ENCODE results near the gene TNFRSF11A.
A peak's percentile ranks its signal among the peaks of the same experiment; 100 is the strongest.

TNFRSF11A gene

GRCh38 chr18:62324917-62325805 is at the start of gene TNFRSF11A:
TSS of gene TNFRSF11A (plus strand) at chr18:62325310. CDS start at chr18:62325353, 43 bp downstream.
- H3K4me3 ChIP-seq (replicated peaks; ENCODE audit: low read depth, low read length): peak within 1 kb of the TSS; percentile 37
- no peak for TF ChIP-seq CTCF (IDR thresholded peaks at IDR 0.05; ENCODE audit: low read length, missing control alignments)
- no peak for DNase-seq (ENCODE audit: low read depth)

- no peak overlapping the region for H3K4me3 ChIP-seq (replicated peaks; ENCODE audit: low read depth, low read length)
- no peak for DNase-seq (ENCODE audit: low read depth)
- no peak for TF ChIP-seq CTCF (IDR thresholded peaks at IDR 0.05; ENCODE audit: low read length, missing control alignments)
Measured at GRCh38 chr18:62277045-62277444, 48.1 kb upstream of the TNFRSF11A start.

- no peak for DNase-seq (ENCODE audit: low read depth)
- H3K4me3 ChIP-seq (replicated peaks; ENCODE audit: low read depth, low read length): no peak overlapping the region
- no peak for TF ChIP-seq CTCF (IDR thresholded peaks at IDR 0.05; ENCODE audit: low read length, missing control alignments)
Measured at GRCh38 chr18:62279561-62279960, 45.5 kb upstream of the TNFRSF11A start.

GRCh38 chr18:62280058-62280457 is 45.1 kb upstream of the TNFRSF11A start:
- no peak overlapping the region for H3K4me3 ChIP-seq (replicated peaks; ENCODE audit: low read depth, low read length)
- DNase-seq (ENCODE audit: low read depth): no peak
- TF ChIP-seq CTCF (IDR thresholded peaks at IDR 0.05; ENCODE audit: low read length, missing control alignments): no peak

GRCh38 chr18:62280786-62281185 is 44.3 kb upstream of the TNFRSF11A start:
- H3K4me3 ChIP-seq (replicated peaks; ENCODE audit: low read depth, low read length): no peak overlapping the region
- no peak for TF ChIP-seq CTCF (IDR thresholded peaks at IDR 0.05; ENCODE audit: low read length, missing control alignments)
- no peak for DNase-seq (ENCODE audit: low read depth)

GRCh38 chr18:62281684-62282083 is 43.4 kb upstream of the TNFRSF11A start:
- no peak overlapping the region for H3K4me3 ChIP-seq (replicated peaks; ENCODE audit: low read depth, low read length)
- no peak for TF ChIP-seq CTCF (IDR thresholded peaks at IDR 0.05; ENCODE audit: low read length, missing control alignments)
- peak; percentile 81 for DNase-seq (ENCODE audit: low read depth)

All from fibroblast of pulmonary artery (primary cell).